Stimulated activated naive CD8-positive, alpha-beta T cell treated with anti-CD3 and anti-CD28 coated beads, Interleukin-15, Interleukin-2, amounts not matched to agents 100 U/mL and 50 U/mL, for 24 hours (primary cell): ENCODE results near the gene ZNF239.
A peak's percentile ranks its signal among the peaks of the same experiment; 100 is the strongest.
"Not testable (repeated sequence)": the region's sequence is repeated elsewhere in the genome, so short reads cannot be mapped to it uniquely, and the experiment has no call there.

ENCODE experiments used
- ATAC-seq: fragments of 150-1000 bp; cut with Tn5 transposase; one replicate; pipeline ENCODE4 v1.10.0; 2021
- DNase-seq: peaks from one replicate; pipeline ENCODE4 v3.0.0; 2021

Gene ZNF239

DNA sequence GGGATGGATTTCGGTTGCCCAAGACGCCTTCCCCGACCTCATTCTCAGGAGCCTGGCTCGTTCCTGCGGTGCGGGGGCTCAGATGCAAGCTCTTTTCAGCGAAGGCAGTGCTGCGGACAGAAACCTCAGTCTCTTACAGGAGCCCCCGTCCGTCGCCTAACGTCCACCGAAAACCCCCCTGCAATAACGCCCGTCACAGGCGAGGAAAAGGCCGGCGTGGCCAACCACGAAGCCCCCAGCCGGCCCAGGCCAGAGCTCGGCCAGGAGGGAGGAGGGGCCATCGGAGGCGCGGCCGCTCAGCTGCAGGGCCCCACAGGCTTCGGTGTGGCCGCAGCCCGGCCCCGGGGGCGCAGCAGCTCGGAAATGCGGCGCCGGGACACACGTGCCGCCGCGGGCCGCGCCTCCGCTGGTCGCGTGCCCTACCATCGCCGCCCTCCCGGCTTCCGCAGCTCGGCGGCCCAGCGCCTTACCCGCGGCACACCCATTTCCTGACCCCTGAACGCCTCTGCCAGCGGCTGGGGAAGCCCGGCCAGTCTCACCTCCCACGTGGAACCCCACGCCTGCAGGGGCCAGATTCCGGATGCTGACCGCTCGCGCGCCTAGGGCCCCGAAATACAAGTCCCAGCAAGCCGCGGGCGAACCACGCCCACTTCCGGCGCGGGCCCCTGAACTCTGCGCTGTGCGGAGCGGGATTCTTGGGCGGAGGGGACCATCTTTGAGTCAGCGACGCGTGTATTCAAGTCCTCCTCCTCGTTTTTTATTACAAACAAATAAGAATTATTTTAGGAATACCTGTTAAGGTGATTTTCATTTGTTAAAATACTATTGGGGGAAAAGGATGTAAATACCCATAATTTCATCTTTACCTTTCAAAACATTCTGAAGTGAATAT is at the start of gene ZNF239:
ZNF239 (minus strand) TSS at position 616 of the 892 bp plus-strand sequence. CDS start 16,537 bp downstream, outside the sequence.
- ATAC-seq (peak; percentile 97), DNase-seq (peak; percentile 88)

DNA sequence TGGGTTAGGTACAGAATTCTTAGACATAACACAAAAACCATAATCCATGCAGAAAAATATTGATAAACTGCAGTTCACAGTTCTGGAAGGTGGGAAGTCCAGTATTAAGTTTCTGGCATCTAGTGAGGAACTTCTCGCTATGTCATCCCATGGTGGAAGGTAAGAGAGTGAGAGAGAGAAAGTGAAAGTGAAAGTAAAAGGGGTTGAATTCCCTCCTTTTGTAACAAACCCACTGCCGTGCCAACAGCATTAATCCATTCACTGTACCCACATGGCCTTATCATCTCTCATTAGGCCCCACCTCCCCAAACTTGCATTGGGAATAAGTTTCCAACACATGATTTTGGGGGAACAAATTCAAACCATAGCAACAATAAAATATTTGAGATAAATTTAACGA is 48.9 kb upstream of the ZNF239 start:
- DNase-seq (no peak), ATAC-seq (no peak)

DNA sequence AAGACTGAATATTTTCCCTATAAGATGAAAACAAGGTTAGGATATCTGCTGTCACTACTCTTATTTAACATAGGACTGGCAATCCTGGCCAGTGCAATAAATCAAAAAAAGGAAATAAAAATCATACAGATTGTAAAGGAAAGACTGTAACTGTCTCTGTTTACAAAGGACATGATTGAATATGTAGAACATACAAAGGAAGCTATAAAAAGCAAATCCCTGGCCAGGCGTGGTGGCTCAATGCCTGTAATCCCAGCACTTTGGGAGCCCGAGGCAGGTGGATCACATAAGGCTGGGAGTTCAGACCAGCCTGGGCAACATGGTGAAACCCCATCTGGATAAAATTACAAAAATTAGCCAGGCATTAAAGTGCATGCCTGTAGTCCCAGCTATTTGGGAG is 47.6 kb upstream of the ZNF239 start:
- ATAC-seq: no peak
- DNase-seq: no peak

DNA sequence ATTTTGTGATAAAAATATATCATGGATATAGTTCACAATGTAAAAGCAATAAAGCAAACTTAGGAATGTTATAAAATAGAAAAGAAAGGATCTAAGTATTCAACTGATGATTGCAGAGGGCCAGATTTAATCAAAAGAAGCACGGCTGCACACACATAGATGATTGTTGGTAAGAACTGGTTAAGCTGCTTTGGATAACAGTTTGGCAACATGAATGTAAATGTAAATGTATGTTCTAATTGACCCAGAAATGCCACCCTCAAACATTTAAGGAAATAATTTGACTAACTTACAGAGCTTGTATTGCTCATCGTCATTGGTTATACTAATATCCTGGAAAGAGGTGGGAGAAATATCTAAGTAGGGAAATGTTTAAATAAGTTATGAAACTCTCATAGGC is 45.0 kb upstream of the ZNF239 start:
- DNase-seq (no peak), ATAC-seq (no peak)

DNA sequence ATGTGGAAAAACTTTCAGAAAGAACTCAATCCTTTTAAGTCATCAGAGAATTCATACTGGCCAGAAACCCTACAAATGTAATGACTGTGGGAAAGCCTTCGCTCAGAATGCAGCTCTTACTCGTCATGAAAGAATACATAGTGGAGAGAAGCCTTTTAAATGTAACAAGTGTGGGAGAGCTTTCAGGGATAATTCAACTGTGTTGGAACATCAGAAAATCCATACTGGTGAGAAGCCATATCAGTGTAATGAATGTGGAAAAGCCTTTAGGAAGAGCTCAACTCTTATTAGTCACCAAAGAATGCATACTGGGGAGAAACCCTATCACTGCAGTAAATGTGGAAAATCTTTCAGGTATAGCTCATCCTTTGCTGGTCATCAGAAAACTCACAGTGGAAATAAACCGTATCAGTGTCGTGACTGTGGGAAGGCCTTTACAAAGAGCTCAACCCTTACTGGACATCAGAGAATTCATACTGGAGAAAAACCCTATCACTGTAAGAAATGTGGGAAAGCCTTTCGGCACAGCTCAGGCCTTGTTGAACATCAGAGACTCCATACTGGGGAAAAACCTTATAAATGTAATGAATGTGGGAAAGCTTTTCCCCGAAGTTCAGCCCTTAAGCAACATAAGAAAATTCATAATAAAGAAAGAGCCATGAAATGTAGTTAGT is 42.4 kb upstream of the ZNF239 start:
- no peak for DNase-seq
- no peak for ATAC-seq

DNA sequence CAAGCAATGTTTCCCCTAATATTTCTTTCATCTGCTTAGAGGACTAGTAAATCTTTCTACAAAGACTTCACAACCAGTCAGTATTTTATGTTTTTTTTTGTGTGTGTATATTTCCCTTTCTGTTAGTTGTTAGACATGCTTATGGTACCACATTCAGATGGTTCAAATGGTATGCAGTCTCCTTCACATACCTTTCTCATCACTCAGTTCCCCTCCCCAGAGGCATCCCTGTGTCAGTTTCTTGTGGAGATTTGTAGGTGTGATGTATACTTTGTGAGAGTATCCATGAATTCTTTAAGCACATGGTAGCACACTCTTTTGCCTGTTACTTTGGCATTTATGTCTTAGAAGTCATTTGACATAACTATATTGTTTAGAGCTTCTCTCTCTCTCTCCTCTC is 36.2 kb upstream of the ZNF239 start:
- ATAC-seq (no peak), DNase-seq (no peak)

DNA sequence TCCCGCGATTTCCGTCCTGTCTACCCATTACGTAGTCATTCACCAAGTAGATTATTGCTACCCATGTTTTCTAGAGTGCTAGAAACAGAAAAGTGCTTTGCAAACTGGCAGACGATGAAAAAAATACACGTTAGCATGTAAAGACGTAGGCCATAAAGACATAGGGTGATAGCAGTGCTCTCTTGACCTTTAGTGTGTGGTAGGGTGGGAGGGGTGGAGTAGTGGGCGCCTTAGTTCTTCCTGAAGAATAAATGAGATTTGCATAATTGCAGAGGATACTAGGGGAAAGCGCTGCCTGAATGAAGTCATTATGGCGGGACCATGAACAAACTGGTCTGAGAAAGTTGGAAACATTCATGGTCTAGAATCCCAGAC is 32.8 kb upstream of the ZNF239 start:
- ATAC-seq (no peak), DNase-seq (no peak)

DNA sequence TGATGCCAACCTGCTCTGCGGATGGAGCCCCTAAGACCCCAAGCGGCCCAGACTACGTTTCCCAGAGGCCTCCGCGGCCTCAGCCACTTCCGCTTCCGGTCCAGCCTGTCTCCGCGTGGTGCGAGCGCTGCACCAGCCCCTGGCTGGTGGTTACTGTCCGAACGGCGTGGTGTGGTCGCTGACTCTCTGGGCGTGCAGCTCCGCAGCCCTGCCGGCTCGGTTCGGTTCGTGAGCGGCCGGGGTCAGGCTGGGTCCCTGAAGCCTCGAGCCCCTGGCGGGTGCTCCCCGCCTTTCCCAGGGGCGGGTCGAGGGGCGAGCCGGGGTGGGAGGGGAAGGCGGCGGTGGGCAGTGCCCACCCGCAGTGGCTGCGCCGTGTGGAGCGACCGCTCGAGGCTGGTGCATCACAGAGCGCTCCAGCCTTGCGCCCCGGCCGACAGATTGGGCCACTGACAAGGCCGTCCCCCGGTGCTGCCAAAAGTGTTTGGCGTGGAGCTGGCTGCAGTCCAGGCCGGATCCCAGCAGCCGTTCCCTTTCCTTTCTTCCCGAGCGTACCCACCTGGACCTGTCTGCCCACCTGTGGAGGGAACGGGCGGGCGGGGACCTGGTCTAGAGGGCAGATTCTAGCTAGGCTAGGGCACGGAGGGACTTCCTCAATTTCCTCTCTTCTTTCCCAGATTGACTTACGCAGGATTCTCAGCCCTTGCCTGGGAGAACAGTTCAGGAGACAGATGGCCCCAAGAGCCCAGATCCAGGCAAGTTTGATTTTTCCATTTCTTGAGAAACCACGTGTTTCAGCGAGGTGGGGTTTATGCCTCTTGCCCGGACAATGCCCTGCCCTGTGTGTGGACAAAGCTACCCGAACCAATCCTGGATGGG is 32.1 kb upstream of the ZNF239 start, which contains the start of gene ZNF485:
ZNF485 (plus strand) TSS at position 116 of the 876 bp plus-strand sequence; CDS start at position 729, 613 bp downstream.
- DNase-seq (peak; percentile 80), ATAC-seq (peak; percentile 92)

DNA sequence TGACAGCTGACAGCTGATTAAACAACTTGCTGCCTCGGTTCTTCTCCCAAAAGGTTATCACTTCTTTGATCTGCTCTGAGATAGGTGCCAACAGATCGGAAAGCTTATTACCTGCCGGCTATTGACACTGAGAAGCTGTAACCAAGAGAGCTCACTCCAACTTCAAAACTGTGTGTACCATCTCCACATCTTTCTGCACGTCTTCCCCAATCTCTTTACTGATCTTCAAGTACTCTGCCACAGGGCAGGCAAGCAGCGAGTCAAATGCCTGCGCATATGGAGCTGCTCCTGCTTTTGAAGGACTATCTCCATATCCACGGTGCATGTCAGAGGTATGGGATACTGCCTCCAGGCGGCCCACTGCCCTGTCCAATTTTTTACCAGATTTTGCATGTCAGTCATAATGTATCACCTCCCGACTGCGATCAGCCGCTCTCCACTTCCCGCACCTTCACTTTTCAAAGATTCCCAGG is 31.5 kb upstream of the ZNF239 start:
- DNase-seq: no peak
- ATAC-seq: no peak

DNA sequence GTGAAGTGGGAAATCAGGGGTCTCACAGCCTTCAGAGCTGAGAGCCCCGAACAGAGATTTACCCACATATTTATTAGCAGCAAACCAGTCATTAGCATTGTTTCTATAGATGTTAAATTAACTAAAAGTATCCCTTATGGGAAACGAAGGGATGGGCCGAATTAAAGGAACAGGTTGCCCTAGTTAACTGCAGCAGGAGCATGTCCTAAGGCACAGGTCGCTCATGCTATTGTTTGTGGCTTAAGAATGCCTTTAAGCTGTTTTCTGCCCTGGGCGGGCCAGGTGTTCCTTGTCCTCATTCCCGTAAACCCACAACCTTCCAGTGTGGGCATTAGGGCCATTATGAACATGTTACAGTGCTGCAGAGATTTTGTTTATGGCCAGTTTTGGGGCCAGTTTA is 27.2 kb upstream of the ZNF239 start:
- ATAC-seq, DNase-seq: not testable (repeated sequence)

DNA sequence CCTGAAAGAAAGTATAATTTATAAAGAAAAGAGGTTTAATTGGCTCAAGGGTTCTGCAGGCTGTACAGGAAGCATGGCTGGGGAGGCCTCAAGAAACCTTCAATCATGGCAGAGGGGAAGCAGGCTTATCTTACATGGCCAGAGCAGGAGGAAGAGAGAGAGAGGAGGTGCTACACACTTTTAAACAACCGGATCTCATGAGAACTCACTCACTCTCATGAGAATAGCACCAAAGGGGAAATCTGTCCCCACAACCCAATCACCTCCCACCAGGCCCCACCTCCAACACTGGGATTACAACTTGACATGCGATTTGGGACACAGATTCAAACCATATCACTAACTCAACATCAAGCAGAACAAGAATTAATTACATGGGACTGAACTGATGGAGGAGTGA is 24.9 kb upstream of the ZNF239 start:
- ATAC-seq (no peak), DNase-seq (no peak)

DNA sequence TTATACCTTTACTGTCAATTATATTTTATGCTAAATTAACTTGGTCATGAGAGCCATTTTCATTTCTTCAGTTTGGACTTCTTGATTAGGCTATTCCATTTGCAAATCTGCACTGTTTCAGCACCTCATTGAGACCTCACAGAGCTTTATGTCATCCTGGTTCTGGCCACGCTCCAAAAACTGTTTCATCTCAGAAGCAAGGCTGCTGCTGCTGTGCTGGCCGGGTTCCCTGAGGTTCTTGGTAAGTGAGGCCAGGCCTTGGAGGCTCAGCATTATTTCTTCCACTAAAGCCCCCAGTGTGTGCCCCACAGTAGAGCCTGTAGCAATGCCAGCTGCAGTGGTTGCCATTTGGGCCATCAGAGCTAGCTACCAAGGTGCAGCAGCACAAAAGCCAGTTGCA is 24.0 kb upstream of the ZNF239 start:
- DNase-seq (no peak), ATAC-seq (no peak)

DNA sequence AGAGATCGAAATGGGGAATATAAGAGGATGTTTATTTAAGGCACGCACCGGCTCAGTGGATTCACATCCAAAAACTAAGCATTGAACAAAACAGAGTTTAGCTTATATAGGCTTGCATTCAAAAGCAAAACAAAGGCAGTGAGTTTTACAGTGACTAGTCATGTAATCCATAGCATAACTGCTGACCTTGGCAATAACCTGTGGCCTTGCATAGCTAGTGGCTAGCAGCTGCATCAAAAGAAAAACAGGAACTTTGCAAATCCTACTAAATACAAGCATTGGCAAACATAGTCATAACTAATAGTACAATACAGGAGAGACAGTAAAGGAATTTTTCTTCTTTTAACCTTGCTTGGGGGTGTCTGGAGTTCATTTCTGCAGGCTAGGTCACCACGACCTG is 22.1 kb upstream of the ZNF239 start:
- DNase-seq (no peak), ATAC-seq (no peak)

DNA sequence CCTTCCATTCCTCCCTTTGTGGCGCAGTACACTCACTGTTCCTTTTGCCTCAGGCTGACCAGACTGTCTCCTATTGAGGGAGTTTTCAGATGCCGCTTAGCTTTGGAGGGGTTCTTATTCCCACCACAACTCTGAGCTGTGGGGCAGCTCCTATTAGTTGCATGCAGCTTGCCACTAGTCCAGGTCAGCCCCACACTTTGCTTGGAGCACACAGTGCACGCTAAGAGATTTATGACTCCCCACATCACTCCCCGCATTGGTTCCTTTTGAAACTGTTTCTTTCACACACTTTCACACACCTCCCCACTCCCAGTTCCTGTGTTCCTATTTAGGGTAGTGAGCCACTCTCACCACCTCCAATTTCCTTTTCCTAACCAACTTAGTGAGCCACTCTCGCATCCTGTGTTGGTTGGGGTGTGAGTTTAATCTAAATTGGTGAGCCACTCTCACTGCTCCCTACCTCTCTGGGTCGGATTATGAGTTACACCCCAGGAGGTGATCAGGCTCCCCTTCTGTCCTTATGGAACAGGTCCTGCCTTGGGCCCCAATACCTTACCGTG is 21.4 kb upstream of the ZNF239 start:
- DNase-seq (peak; percentile 33), ATAC-seq (peak; percentile 83)

DNA sequence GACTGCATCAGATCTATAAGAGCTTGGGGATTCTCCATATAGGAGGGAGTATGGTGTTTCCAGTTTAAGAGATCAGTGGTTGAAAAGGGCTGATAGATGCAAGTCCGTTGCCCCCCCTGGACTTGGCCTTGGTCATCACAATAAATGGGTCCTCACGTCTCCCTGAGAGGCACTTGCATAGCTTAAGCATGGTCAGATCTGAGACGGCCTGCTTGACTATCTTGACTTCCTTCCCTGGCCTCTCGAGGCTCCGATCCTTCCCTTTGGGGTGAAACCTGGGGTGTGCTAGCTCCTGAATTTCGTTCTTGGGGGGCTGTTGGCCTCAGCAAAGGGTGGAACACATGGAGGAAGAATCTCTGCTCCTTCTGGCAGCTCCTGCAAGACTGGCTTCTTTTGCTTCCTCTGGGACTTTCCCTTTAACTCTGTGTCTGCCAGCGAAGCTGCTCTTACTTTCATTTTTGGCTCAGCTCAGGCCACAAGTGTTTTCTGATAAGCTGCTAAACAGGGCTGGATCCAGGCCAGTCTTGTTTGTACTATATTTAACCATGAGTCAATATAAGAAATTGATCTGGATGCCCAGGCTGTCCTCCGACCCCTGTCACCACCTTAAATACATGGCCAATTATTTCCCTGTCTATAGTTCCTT is 20.7 kb upstream of the ZNF239 start:
- peak; percentile 88 for ATAC-seq
- peak; percentile 42 for DNase-seq

DNA sequence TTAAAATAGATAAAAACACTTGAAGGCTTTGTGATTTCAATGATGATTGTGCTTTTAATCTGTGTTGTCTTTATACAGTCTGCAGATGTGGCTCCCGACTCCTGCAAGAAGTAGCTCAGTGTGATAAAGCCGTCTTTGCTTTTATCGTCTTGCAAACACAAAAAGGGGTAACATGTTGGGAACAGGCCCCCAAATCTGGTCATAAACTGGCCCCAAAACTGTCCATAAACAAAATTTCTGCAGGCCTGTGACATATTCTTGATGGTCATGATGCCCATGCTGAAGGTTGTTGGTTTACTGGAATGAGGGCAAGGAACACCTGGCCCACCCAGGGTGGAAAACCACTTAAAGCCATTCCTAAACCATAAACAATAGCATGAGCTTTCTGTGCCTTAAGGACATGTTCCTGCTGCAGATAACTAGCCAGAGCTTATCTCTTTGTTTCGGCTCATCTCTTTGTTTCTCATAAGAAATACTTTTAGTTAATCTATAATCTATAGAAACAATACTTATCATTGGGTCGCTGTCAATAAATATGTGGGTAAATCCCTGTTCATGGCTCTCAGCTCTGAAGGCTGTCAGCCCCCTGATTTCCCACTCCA is 17.0 kb upstream of the ZNF239 start:
- no peak for DNase-seq
- no peak for ATAC-seq

DNA sequence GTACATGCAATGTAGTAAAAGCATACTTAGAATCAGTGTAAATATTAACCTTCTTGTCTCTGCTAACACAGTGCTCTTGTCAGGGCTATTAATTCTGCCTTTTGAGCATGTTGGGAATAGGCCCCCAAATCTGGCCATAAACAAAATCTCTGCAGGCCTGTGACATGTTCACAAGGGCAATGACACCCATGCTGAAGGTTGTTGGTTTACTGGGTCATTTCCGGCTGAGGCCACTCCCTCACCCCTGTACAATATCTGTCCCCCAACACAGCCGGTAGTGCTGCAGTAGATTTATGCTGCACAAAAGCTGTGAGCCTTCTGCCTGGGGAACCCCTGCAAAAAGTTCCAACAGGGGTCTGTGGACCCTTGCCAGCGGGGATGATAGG is 12.3 kb upstream of the ZNF239 start:
- DNase-seq, ATAC-seq: not testable (repeated sequence)

DNA sequence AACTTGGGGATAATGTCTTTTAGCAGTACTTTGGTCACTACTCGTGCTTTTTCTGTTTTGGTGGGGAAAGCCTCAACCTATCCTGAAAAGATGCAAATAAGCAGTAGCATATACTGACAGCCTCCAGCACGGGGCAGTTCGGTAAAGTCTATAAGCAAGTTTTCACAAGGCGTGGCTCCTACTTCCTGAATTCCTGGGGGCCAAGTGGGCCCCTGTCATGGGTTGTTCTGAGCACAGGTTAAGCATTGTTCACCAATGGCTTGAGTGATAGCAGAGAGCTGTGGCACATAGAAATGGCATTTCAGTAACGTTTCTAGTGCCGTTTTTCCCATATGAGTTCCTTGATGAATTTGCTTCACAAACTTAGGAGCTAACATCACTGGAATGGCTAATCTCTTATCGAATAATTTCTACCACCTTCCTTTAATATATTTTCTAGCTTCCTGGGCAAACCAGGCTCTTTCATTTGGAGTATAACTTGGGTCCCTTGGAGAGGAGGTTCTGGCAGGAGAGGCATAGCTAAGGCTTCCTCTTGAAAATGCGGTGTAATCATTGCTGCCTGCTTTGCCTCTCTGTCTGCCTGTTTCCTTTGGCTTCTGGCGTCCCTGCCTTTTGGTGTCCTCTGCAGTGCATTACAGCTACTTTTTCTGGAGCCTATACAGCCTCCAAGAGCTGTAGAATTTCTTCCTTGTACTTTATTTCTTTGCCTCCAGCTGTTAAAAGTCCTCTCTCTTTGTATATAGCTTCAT is 11.7 kb upstream of the ZNF239 start:
- no peak for ATAC-seq
- DNase-seq: no peak

DNA sequence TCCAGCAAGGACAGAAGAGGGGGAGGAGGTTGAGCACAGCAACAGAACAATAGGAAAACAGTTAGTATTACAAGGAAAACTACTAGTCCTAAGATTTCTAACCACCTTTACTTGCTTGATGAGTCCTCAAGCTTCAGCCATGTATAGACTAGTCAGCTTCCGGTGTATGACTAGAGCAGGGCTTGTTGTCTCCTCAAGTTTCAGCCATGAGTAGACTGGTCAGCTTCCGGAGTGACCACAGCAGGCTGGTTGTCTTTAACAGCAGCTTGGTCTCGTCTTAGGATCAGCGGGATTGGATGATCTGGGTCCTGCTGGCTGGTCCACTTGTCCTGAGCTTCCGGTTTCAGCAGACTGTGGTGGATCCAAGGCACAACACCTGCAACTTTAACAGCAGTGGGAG is 10.6 kb upstream of the ZNF239 start:
- DNase-seq: no peak
- ATAC-seq: no peak

DNA sequence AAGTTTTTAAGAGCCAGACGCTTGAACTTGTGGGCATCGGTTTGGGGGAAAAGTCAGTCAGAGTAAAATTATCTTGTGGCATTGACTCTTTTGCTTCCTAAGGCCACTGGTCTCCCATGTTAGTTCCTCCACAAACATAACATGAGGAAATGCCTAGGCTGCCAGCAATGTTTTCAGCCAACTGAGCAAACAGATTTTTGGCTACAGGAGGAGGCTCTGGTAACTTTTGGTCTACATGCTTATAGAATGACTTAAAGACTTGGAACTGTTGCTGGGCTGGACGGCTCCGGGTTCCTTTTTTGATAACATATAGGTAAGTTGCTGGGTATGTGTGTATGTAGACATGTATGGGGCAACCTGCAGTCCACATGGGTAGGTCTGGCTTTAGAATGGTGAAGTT is 9.6 kb upstream of the ZNF239 start:
- ATAC-seq (no peak), DNase-seq (no peak)
